GM12873 (cell line): ENCODE measurements around the gene NEURL1B.

Experiments used
- TF ChIP-seq, protein P1 (sequence below): IDR thresholded peaks from 2 replicates; pipeline ENCODE4 v1.5.1; 2012; ENCODE audit warnings: low read depth, mild to moderate bottlenecking, moderate library complexity, low read length, control low read depth; ENCODE audit not compliant: insufficient read depth; ENCODE audit errors: missing control alignments

The NEURL1B gene

DNA sequence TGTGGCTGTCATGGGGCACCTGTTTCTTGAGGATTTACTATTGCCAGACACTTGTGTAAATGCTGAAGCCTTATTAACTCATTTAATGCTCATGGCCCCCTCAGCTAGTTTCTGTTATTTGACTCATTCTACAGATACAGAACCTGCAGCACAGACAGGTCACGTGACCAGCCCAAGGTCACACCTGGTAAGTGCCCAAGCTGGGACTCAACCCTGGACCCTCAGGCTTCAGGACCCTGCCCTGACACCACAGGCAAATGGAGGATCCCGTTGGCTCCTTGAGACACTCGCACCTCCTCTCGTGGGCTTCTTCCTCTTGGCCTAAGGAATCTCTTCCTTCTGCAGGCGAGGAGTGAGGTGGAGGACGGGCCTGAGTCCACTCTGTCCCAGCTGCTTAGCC is 10.6 kb upstream of the NEURL1B start:
- TF ChIP-seq, protein P1, sequence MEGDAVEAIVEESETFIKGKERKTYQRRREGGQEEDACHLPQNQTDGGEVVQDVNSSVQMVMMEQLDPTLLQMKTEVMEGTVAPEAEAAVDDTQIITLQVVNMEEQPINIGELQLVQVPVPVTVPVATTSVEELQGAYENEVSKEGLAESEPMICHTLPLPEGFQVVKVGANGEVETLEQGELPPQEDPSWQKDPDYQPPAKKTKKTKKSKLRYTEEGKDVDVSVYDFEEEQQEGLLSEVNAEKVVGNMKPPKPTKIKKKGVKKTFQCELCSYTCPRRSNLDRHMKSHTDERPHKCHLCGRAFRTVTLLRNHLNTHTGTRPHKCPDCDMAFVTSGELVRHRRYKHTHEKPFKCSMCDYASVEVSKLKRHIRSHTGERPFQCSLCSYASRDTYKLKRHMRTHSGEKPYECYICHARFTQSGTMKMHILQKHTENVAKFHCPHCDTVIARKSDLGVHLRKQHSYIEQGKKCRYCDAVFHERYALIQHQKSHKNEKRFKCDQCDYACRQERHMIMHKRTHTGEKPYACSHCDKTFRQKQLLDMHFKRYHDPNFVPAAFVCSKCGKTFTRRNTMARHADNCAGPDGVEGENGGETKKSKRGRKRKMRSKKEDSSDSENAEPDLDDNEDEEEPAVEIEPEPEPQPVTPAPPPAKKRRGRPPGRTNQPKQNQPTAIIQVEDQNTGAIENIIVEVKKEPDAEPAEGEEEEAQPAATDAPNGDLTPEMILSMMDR, result no peak

DNA sequence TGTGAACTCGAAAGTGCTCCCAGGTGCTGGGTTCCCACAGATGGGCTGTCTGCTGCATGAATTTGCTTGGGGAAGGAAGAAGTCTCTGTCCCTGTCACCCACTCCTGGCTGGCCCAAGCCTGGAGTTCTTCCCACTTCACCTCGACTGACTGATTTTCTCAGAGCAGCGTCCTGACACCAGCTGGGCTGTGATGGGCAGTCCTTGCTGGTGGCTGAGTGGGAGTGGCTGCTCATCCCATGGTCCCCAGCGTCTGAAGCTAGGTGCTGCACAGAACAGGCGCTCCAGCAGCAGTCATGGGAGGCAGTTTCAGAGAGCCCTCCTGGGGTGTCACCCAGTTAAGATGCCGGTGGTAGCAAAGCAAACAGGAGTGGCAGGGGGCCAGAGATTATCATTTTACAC is 10.1 kb upstream of the NEURL1B start:
- TF ChIP-seq, protein P1, result no peak

DNA sequence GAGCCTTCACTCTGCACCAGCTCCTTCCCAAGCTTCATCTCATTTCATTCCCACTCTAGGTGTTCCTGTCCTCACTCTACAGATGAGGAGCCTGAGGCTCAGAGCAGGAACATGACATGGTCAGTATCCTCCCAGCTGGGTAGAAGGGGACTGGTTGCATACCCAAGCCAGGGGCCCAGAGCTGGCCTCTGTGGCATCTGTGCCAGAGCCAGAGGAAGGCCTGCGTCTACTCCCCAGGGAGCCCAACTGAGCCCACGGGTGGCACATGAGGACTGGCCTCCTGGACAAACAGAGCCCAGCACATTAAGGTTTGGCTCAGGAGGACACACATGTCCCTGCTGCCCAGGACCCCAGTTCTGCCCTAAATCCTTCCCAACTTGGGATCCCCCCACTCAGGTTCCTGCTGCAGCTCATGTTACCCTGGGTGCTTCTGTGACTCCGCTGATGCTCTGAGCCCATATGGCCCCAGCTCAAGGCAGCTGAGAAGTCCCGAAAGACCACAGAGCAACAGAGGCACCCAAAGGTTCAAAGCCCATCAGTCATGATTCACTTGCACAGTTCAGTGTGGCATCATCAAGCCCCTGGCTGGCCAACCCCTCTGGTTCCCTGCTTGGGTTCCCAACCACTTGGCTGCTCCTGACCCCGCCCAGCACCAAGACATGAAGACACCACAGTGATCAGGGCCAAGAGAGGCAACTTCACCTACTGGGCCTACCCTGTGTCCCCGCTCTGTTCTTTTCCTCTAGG is 8.5 kb upstream of the NEURL1B start:
- TF ChIP-seq, protein P1, result no peak

DNA sequence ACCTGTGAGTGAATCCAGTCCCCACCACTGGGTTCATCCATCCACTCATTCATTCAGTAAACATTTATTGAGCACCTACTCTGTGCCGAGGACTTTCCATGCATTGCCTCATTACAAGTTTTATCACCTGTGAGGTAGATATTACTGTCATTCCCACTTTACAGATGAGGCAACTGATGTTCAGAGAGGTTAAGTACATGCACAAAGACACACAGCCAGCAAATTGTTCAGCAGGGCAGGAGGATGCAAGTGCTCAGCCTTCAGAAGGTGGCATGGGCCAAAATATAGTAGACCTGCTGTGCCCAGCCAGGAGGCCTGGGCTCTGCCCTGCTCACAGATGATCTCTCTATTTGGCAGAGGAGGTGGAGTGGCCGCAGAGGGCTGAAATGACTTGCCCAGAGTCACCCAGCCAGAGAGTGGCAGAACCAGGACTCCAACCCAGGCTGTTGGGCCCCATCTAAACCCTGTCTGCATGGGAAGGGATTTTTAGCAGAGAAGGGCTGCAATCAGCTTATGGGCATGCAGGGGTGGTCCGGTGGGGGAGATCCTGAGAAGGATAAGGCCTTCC is 7.6 kb upstream of the NEURL1B start:
- TF ChIP-seq, protein P1, result no peak

DNA sequence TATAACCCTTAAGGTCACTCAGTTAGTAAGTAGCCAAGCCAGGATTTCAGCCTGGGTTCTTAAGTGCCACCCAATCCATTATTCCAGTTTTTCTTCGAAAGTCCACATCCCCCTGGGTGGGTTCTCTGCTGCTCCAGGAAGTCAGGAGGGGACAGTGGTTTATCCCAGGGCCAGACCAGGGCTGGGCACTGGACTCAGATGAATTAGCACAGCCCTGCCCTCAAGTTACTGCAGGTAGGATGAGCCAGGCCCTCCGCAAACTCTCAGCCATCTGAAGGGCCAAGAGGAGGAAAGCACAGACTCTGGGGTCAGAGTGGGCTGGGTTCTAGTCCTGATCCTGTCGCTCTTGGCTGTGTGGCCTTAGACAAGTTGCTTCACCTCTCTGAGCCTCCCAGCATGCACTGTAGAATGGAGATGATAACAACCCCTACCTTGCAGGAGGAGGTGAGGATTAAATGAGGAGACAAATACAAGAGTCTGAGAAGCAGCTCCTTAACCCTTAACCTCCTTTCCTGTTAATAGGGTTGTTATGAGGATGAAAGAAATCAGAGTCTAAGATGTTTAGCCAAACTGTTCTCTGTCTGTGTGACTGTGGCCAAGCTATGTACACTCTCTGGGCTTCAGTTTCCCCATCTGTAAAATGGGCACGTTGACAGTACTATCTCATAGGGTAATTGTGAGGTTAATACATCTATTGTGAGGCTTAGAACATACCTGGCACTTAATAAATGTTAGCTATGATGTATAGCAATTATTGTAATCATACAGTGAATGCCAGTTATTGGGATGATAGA is 6.8 kb upstream of the NEURL1B start:
- TF ChIP-seq, protein P1, result no peak

DNA sequence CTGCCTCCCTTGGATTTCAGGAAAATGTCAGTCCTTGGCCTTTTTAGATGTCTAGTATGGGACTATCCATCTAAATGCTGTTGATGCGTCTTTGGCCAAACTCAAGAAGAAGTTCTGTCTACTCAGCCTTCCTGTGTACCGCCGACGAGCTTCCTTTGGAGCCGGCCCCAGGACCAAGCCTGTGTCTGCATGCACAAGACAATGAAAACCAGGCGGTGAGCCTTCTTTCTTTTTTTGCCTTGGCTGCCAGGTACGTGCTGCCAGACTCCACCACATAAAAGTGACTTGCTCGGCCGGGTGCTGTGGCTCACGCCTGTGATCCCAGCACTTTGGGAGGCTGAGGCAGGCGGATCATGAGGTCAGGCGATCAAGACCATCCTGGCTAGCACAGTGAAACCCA is 6.0 kb upstream of the NEURL1B start:
- TF ChIP-seq, protein P1, result no peak
